Superior temporal gyrus (tissue), 1 donor: ENCODE results near the gene PPEF2.

Source experiments
- DNase-seq: peaks from one replicate; pipeline ENCODE4 v3.0.0-alpha.2; 2016; ENCODE audit errors: extremely low spot score

Gene PPEF2

DNA sequence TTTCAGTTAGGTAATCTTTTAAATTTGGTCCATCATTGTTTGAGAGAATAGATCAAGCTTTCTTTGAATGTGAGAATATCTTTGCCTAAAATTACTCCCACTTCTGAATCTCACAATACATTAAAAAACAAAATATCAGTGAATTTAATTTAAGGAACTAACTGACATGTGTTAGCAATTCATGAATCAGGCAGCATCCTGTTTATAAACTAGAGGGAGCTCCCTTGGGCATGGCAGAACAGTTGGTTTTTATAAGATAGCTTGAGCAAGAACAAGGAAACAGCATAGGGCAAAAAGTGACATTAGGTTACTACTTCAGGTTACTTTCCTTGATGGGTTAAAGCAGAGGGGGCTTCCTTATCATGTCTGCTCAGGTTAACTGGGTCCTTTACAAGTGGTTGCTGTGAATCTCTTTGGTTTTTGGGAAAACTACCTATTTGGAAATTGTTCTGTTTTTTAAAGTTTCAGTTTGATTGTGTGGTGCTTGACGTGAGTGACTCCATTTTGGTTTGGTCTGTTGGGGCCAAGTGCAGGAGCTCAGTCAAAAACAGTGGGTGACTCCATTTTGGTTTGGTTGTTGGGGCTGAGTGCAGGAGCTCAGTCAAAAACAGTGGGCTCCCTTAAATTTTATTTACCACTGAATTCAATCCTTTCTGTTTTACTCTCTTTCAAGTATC lies 68.0 kb downstream of the PPEF2 start:
- no peak for DNase-seq

DNA sequence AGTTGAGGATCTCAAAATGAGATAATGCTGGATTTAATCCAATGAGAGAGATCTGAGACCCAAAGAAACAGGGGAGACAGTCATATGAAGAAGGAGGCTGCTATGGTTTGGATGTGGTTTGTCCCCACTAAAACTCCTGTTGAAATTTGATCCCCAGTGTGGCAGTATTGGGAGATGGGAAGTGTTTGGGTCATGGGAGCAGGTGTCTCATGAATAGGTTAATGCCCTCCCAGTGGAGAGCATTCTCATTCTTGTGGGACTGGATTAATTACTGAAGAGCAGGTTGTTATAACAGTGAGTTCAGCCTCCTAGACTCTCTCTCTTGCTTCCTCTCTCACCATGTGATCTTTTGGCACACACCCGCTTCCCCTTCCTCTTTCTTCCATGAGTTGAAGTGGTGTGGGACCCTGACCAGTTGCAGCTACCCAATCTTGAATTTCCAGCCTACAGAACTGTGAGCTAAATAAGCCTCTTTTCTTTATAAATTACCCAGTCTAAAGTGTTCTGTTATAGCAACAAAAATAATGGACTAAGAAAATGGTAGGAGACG lies 70.3 kb downstream of the PPEF2 start:
- DNase-seq: no peak

- DNase-seq: no peak
Observed at GRCh38 chr4:75830906-75831305, 71.3 kb downstream of the PPEF2 start.

GRCh38 chr4:75823812-75824211 lies 78.4 kb downstream of the PPEF2 start:
- no peak for DNase-seq

DNA sequence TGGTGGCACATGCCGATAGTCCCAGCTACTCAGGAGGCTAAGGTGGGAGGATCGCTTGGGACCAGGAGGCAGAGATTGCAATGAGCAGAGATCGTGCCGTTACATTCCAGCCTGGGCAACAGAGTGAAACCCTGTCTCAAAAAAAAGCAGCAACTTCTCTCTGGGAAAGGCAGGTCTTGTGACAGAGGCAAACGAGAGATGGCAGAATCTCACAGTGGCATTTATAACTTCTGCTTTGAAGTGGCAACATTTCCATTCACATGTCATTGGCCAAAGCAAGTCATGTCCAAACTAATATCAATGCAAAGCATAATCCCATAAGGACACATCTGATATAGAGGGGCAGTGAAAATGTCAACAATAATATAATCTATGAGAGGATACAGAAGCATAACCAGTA lies 79.8 kb downstream of the PPEF2 start:
- no peak for DNase-seq

DNA sequence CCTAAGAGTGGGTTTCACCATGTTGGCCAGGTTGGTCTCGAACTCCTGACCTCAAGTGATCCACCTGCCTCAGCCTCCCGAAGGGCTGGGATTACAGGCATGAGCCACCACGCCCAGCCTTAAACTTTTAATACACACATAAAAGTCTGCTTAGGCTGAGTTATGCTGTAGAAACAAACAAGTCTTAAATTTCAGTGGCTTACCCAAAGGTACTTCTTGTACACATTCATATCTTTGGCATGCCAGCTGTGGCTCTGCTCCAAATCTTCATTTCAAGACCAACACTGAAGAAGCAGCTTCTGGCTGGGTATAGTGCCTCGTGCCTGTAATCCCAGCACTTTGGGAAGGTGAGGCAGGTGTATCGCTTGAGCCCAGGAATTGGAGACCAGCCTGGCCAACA lies 80.3 kb downstream of the PPEF2 start:
- DNase-seq: no peak

DNA sequence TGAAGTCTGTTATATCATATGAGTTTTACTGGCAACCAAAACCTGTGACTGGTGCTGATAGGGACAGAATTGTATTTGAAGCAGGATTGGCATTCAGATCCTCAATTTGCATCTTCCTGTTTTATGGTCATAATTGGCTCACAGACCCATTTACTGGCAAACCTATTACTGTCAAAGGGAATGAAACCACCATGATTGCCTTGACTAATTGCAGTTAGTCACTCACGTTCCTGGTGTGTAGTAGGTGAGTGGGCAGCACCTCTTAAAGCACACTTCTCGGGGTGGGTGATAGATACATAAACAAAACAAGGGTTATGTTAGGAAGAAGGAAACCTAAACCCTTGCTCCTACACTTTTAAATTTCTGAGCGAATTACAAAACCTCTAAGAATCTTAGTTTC lies 81.0 kb downstream of the PPEF2 start:
- no peak for DNase-seq

DNA sequence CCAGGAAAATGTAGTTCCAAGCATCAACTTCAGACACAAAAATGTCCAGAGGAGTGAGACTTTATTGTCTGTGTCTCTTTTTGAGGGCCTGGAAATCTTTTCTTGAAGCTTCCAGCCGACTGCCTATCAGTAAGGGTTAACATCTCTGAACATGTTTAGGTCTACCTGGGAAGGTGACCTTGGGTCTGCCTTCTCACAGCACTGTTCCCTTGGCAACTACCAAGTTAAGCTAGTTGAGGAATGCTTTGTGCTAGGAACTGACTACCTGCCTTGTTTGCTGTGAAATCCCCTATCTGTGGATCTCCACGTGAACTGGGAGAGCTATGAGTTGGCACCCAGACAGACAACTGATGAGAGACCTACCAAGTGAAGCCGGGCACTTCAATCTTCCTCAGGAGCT lies 81.6 kb downstream of the PPEF2 start:
- DNase-seq: no peak

- DNase-seq: no peak
Observed at GRCh38 chr4:75820197-75820596, 82.1 kb downstream of the PPEF2 start.

GRCh38 chr4:75819121-75819520 lies 83.1 kb downstream of the PPEF2 start:
- DNase-seq: no peak

DNA sequence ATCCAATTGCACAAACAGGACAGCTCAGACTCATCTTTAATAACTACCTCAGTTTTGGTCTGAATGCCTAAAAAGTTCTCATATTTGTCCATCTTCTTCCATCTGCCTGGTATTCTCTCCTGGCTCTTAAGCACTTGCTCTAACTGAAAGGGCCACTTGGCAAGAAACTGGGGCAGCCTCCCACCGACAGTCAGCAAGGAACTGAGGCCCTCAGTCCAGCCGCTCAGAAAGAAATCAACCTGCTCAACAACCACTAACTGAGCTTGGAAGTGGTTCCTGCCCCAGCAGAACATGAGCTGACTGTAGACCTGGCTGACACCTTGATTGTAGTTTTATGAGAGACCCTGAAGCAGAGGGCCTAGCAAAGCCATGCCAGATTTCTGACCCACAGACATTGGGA lies 84.4 kb downstream of the PPEF2 start:
- no peak for DNase-seq
